Right forelimb (tissue), 1 donor: ENCODE measurements around the gene NFE2L2.
"Not testable (repeated sequence)": the region's sequence is repeated elsewhere in the genome, so short reads cannot be mapped to it uniquely, and the experiment has no call there.

Experiments
- DNase-seq: peaks from one replicate; pipeline ENCODE4 v3.0.0-alpha.2; 2018

Gene NFE2L2

DNA sequence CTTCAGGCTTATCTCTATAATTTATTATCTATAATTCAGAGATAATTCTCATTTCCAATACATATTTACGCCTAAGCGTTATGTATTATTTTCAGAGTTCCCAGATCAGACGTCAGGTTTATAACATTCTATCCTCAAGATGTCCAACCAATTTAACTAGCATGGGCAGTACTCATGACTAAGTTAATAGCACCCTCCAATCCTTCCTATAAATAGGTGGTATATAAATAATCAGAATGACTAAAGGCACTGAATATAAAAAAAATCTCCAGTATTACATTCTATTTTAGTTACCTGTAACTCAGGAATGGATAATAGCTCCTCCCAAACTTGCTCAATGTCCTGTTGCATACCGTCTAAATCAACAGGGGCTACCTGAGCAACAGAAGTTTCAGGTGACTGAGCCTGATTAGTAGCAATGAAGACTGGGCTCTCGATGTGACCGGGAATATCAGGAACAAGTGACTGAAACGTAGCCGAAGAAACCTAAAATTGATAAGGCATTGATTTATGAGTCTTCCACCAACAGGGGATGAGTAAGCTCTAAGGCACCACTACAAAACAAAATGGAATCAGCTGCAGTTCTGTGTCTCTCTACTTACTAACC, 32.3 kb downstream of the NFE2L2 start:
- DNase-seq = no peak

- DNase-seq = no peak
These were observed 33.3 kb downstream of the NFE2L2 start for GRCh38 chr2:177231270-177231669.

GRCh38 chr2:177229442-177230242, 34.9 kb downstream of the NFE2L2 start:
- no peak for DNase-seq

GRCh38 chr2:177225965-177226360, 38.6 kb downstream of the NFE2L2 start:
- DNase-seq = no peak

DNA sequence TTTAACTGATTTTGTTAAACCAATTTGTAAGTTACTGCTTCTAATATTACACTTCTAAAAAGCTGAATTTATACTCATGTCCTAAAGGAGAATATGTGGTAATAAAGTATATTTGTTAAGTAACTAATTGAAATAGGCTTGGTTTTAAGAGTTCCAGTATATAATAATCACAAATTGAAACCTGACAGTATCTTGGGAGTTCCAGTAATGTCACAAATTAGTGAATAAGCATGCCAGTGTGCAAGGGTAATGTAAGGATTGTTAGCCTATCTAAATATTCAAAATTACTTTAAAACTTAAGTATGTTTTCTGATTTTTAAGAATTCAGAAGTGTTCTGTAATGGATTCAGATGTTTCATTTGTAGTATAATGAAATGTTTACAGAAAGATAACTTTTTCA, 41.1 kb downstream of the NFE2L2 start:
- not testable (repeated sequence) for DNase-seq

DNA sequence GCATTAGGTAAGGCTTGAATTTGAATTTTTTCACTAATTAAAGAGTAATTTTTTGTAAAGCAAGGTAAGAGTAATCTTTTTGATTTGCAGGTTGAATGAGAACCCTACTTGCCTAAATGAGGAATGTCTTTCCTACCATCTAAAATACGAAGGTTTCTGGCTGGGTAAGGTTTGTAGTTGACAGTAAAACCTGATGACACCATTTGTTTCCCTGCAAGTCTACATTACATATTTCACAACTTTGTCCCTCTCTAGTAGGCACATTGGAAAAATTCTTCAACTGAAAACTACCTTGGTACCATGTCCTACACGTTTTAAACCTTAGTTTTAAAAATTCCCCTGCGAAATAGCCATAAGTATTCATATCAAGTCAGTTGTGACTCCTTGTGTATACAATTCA, 42.6 kb downstream of the NFE2L2 start:
- DNase-seq = no peak

- DNase-seq = no peak
These were observed 43.0 kb downstream of the NFE2L2 start for GRCh38 chr2:177221534-177221933.

DNA sequence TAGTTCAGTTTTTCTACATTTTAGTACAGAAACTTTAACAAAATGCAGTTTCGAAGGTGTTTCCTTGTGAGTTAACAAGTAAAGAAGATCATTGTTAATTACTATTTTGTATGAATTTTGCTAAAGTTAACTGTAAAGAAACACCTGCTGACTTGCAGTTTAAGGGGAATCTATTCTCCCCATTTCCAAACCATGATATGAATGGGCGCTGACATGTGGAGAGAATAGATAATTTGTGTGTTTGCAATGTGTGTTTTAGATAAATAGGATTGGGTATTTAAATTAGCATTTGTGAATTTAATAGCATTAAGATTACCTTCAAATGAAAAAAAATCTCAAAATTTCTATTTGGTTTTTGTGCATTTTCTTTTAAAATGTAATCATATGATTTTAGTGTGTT, 44.7 kb downstream of the NFE2L2 start:
- not testable (repeated sequence) for DNase-seq

DNA sequence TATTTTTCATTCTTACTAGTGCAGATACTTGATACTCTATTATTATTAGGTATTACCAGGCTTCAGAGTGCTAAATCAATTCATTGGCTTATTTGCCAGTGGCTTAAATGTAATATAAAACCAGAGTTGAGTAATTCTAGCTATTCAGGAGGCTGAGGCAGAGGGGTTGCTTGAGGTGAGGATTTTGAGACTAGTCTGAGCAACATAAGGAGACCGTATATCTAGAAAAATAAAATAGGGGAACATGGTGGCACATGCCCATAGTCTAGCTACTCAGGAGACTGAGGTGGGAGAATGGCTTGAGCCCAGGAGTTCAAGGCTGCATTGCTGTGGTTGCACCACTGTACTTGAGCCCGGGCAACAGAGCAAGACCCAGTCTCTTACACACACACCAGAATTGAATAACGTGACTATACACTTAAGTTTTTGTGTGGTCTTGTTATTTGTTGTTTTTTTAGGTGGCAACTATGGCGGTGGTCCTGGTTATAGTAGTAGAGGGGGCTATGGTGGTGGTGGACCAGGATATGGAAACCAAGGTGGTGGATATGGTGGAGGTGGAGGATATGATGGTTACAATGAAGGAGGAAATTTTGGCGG, 47.2 kb downstream of the NFE2L2 start:
- no peak for DNase-seq

GRCh38 chr2:177212891-177213856, 51.4 kb downstream of the NFE2L2 start:
- peak; percentile 94 for DNase-seq

- DNase-seq = peak; percentile 100
These were observed 52.2 kb downstream of the NFE2L2 start, which contains the start of gene HNRNPA3 for GRCh38 chr2:177212106-177212890. Gene HNRNPA3, plus strand, starts transcription at chr2:177212794. Its CDS starts 6 bp downstream, at chr2:177212800.

DNA sequence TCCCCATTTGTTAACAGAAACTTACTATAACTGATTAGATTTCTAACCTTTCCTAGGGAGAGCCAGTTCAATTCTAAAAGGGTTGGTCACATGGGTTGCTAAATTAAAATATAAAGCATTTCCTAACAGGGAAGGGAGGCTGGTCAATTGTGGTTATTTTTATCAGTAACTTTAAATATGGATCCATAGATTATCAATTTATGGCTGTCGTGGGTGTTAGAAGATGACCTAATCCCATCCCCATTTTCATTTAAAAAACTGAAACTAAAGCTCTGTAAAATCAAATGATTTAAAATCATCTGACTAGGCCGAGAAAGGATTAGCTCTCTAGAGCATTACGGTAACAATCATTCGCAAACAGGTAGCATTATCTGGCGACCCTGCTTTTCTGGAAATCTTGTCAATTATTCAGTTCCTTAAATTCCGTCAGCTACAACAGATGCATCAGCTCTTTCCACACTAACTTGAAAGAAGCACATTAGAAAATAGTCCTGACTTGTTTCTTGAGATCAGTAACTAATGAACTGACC, 52.9 kb downstream of the NFE2L2 start:
- no peak for DNase-seq

DNA sequence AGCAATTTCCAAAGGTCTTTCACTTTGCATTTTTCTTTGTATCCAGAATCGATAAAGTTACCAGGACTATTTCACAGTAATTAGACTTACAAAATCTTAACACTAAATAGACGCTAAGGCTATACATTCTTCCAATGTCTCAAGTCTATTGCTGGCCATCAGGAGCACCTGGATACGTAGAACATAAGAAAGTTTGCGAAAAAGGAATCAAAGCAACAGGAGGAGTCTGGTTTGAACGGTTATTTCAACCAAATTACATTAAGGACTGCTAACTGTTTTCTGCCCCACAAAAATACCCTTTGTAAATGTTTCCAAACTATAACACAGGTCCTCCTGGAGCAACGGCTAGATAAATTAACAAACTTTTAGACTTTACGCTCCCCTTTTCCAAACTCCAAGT, 53.4 kb downstream of the NFE2L2 start:
- no peak for DNase-seq

- DNase-seq = no peak
These were observed 57.4 kb downstream of the NFE2L2 start for GRCh38 chr2:177207101-177207500.

DNA sequence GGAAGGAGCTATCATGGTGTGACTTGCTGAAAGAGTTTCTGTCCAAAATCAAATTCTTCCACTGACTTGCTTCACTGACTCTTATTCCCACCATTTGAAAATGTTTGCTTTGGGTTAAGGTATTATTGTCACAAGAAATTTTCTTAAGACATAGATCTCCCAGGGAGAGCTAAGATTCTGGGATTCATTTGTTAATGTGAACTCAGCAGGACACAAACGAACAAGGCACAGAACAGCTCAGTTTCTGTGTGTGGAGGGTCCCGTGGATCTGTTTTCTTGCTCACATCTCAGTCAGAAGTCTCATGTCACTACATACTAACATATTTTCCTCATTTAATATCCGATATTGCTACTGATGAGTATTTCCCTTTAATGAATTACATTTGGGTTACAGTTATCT, 60.1 kb downstream of the NFE2L2 start:
- DNase-seq = no peak

DNA sequence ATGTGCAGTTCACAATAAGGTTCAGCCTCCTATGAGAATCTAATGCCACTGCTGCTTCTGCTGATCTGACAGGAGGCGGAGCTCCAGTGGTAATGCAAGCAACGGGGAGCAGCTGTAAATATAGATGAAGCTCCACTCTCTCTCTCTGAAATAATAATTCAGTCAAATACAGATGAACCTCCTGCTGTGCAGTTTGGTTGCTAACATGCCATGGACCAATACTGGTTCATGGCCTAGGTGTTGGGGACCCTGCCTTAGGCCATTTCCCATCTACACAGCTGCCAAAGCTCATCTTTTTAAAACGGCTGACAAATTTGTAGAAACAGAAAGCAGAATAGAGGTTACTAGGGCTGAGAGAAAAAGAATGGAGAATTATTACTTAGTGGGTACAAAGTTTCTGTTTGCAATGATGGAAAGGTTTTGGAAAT, 62.6 kb downstream of the NFE2L2 start:
- no peak for DNase-seq

- DNase-seq = not testable (repeated sequence)
These were observed 64.1 kb downstream of the NFE2L2 start for GRCh38 chr2:177200419-177200818.

DNA sequence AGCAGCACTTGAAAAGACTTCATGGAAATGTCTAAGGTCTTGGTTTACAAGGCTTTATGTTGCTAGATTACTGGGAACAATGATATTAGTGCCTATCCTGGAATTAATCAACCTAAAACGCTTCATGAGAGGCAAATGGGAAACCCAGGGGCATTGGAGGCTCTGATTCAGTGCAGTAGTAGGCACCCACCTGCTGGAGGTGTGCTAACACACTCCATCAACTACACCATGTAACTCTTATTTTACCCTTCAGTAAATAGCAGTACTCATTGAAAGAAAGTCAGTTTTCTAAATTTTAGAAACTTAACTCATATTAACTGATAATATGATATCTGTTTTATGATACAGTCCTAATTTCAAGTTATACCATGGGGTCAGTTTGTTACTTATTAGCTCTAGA, 69.3 kb downstream of the NFE2L2 start:
- no peak for DNase-seq

DNA sequence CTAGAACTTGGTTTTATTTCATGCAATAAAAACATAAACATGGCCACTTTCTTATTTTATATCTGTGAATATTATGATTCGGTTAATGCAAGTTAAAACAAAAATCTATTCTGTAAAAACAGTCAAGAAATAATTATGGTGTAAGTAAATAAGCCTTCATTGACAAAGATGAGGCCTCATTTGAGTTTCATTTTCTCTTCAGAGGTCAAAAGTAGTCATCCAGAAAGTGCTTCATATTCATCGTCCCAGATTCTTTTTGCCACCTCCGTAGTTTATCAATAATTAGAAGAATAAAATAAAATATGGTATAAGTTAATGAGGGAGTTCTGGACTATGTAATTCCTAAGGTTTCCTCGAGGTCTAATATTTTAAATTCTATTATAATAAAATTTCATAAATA, 71.3 kb downstream of the NFE2L2 start:
- DNase-seq = no peak

GRCh38 chr2:177192788-177193187, 71.7 kb downstream of the NFE2L2 start:
- no peak for DNase-seq

- no peak for DNase-seq
These were observed 73.6 kb downstream of the NFE2L2 start for GRCh38 chr2:177190941-177191340.
